ENCODE data around the gene KRTAP4-2.
"Not testable (repeated sequence)": the region's sequence is repeated elsewhere in the genome, so short reads cannot be mapped to it uniquely, and the experiment has no call there.

The KRTAP4-2 gene

DNA sequence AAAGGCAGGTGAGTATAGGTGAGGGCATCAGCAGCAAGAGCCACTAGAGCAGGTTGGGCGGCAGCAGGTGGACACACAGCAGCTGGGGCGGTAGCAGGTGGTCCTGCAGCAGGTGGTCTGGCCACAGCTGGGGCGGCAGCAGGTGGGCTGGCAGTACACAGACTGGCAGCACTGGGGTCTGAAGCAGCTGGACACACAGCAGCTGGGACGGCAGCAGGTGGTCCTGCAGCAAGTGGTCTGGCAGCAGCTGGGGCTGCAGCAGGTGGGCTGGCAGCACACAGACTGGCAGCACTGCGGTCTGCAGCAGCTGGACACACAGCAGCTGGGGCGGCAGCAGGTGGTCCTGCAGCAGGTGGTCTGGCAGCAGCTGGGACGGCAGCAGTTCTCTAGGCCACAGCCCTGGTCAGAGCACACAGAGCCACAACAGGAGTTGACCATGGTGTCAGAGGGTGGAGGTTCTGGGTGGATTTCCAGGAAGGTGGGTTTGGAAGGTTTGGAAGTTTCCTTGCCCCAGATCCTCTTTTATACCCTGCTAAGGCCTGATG lies at the start of gene KRTAP4-2:
Gene KRTAP4-2, minus strand, starts transcription at position 495 of the 545 bp plus-strand sequence. Its CDS starts 57 bp downstream, at position 438.
- no peaks in the 10 kb centered on the region for H3K27me3 ChIP-seq (ENCODE audit: control insufficient read depth, insufficient read depth, low read length)
- no peak within 1 kb of the TSS for H3K4me3 ChIP-seq (ENCODE audit: low read length)

DNA sequence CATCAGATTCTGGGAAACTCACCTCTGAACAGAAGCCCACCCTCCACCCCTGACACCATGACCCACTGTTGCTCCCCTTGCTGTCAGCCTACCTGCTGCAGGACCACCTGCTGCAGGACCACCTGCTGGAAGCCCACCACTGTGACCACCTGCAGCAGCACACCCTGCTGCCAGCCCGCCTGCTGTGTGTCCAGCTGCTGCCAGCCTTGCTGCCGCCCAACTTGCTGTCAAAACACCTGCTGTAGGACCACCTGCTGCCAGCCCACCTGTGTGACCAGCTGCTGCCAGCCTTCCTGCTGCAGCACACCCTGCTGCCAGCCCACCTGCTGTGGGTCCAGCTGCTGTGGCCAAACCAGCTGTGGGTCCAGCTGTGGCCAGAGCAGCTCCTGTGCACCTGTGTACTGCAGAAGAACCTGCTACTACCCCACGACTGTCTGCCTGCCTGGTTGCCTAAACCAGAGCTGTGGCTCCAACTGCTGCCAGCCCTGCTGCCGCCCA lies 48.6 kb upstream of the KRTAP4-2 start, which contains the start of gene KRTAP9-2:
Gene KRTAP9-2, plus strand, starts transcription at position 51 of the 498 bp plus-strand sequence. Its CDS starts 7 bp downstream, at position 58.
- not testable (repeated sequence) for H3K4me3 ChIP-seq (ENCODE audit: low read length); H3K27me3 ChIP-seq (ENCODE audit: control insufficient read depth, insufficient read depth, low read length); H3K36me3 ChIP-seq (ENCODE audit: control insufficient read depth, insufficient read depth, low read length); H3K4me1 ChIP-seq (ENCODE audit: control insufficient read depth, insufficient read depth, low read length); H3K27ac ChIP-seq (ENCODE audit: low read depth, low read length); H3K9ac ChIP-seq (ENCODE audit: low read length)

More for the DNA sequence above, at the start of gene KRTAP4-2:
- no peaks in the 10 kb centered on the region for H3K36me3 ChIP-seq (ENCODE audit: control insufficient read depth, insufficient read depth, low read length)
- no peaks in the 10 kb centered on the region for H3K4me1 ChIP-seq (ENCODE audit: control insufficient read depth, insufficient read depth, low read length)
- H3K9ac ChIP-seq (ENCODE audit: low read length), result no peak within 1 kb of the TSS
- no peak within 1 kb of the TSS for H3K27ac ChIP-seq (ENCODE audit: low read depth, low read length)

DNA sequence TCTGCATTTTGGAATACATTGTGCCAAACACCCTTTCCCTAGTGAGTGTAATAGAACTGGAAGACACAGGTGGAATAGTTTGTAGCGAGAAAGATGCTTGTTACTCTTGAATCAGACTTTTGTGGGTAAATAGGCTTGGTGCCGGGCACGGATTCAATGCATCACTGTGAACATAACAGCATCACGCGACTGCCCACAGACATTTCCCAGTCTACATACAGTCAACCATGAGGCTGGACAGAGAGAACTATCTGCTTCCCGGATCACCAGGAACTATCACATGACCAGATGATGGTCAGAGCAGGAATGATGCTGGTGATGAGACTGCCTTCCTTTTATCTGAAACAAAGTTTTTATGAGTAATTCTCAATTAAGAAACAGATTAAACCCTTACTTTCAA lies 48.0 kb upstream of the KRTAP4-2 start:
- H3K4me1 ChIP-seq (ENCODE audit: control insufficient read depth, insufficient read depth, low read length), result no peaks in the 10 kb centered on the region
- H3K9ac ChIP-seq (ENCODE audit: low read length), result no peak overlapping the region
- no peak overlapping the region for H3K27ac ChIP-seq (ENCODE audit: low read depth, low read length)
- H3K4me3 ChIP-seq (ENCODE audit: low read length), result no peak overlapping the region
- H3K36me3 ChIP-seq (ENCODE audit: control insufficient read depth, insufficient read depth, low read length), result no peaks in the 10 kb centered on the region
- H3K27me3 ChIP-seq (ENCODE audit: control insufficient read depth, insufficient read depth, low read length), result peaks cover 2% of the 10 kb centered on the region

DNA sequence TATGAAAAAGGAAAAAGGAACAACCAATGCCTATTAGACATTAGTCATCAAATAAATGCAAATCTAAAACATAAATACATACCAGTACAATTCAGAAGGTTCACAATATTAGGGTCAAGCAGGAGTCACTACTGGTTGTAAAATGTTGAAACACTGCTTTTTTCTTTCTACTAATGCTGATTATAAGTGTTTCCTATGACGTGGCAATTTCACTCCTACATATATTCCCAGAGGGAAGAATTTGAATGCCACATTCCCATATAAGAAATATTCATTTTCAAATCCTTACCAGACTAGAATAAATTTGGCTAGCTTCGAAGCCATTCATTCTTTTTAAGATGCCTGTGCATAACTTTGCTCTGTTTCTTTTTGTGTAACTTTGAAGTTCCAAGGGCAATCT lies 45.8 kb upstream of the KRTAP4-2 start:
- H3K27ac ChIP-seq (ENCODE audit: low read depth, low read length), result no peak overlapping the region
- H3K36me3 ChIP-seq (ENCODE audit: control insufficient read depth, insufficient read depth, low read length), result no peaks in the 10 kb centered on the region
- no peak overlapping the region for H3K4me3 ChIP-seq (ENCODE audit: low read length)
- peaks cover 2% of the 10 kb centered on the region for H3K27me3 ChIP-seq (ENCODE audit: control insufficient read depth, insufficient read depth, low read length)
- H3K9ac ChIP-seq (ENCODE audit: low read length), result no peak overlapping the region
- H3K4me1 ChIP-seq (ENCODE audit: control insufficient read depth, insufficient read depth, low read length), result no peaks in the 10 kb centered on the region

DNA sequence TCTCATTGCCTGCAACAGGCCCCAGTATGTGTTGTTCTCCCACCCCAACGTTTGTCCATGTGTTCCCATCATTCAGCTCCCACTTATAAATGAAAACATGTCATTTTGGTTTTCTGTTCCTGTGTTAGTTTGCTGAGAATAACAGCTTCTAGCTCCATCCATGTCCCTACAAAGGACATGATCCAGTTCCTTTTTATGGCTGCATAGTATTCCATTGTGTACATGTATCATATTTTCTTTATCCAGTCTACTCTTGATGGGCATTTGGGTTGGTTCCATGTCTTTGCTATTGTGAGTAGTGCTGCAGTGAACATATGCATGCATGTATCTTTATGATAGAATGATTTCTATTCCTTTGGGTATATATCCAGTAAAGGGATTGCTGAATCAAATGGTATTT lies 37.7 kb upstream of the KRTAP4-2 start:
- no peaks in the 10 kb centered on the region for H3K36me3 ChIP-seq (ENCODE audit: control insufficient read depth, insufficient read depth, low read length)
- no peaks in the 10 kb centered on the region for H3K4me1 ChIP-seq (ENCODE audit: control insufficient read depth, insufficient read depth, low read length)
- H3K4me3 ChIP-seq (ENCODE audit: low read length), result no peak overlapping the region
- H3K27me3 ChIP-seq (ENCODE audit: control insufficient read depth, insufficient read depth, low read length), result no peaks in the 10 kb centered on the region
- H3K9ac ChIP-seq (ENCODE audit: low read length), result no peak overlapping the region
- no peak overlapping the region for H3K27ac ChIP-seq (ENCODE audit: low read depth, low read length)

DNA sequence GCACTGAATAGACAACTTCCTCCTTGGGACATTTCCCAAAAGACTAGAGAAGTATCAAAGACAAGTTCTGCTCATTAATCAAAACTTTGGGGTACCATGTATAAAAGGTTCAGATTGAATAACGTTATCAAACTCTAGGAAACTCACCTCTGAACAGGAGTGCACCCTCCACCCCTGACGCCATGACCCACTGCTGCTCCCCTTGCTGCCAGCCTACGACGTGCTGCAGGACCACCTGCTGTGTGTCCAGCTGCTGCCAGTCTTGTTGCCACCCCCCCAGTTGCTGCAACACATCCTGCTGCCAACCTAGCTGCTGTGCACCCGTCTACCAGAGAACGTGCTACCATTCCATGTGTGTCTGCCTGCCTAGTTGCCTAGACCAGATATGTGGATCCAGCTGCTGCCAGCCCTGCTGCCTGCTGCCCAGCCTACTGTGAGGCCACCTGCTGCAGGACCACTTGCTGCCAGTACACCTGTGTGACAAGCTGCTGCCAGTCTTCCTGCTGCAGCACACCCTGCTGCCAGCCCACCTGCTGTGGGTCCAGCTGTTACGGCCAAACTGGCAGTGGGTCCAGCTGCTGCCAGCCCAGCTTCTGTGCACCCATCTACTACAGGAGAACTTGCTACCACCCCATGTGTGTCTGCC lies 34.6 kb upstream of the KRTAP4-2 start:
- H3K27ac ChIP-seq (ENCODE audit: low read depth, low read length), result no peak overlapping the region
- no peak overlapping the region for H3K9ac ChIP-seq (ENCODE audit: low read length)
- H3K4me3 ChIP-seq (ENCODE audit: low read length), result no peak overlapping the region
- H3K4me1 ChIP-seq (ENCODE audit: control insufficient read depth, insufficient read depth, low read length), result no peaks in the 10 kb centered on the region
- no peaks in the 10 kb centered on the region for H3K27me3 ChIP-seq (ENCODE audit: control insufficient read depth, insufficient read depth, low read length)
- no peaks in the 10 kb centered on the region for H3K36me3 ChIP-seq (ENCODE audit: control insufficient read depth, insufficient read depth, low read length)

DNA sequence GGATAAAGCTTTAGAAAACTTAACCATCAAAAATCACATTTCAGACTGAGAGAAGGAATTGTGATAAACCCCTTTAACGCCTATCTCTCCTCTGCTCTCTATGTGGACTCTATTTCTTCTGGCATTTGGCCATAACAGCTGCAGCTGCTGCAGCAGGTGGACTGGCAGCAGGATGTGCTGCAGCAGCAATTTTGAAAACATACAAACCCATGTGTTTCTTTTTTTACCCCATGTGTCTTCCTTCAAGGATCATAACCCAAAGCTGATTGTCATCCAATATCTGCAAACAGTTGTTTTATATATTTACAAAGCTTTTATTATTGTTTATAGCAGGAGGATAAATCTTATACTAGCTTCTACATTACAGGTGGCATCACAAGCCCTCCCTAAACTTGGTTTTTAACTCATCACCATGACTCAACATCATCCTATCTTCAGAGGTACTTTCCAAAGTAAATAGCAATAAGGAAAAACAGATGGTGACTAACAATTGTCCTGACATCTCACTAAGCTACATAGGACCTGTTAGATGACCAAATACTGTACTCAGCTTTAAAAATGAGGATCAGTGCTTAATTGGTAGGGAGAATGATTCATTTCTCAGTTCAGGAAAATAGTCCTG lies 33.9 kb upstream of the KRTAP4-2 start:
- no peaks in the 10 kb centered on the region for H3K27me3 ChIP-seq (ENCODE audit: control insufficient read depth, insufficient read depth, low read length)
- H3K4me3 ChIP-seq (ENCODE audit: low read length), result no peak overlapping the region
- no peaks in the 10 kb centered on the region for H3K36me3 ChIP-seq (ENCODE audit: control insufficient read depth, insufficient read depth, low read length)
- no peak overlapping the region for H3K27ac ChIP-seq (ENCODE audit: low read depth, low read length)
- no peaks in the 10 kb centered on the region for H3K4me1 ChIP-seq (ENCODE audit: control insufficient read depth, insufficient read depth, low read length)
- no peak overlapping the region for H3K9ac ChIP-seq (ENCODE audit: low read length)

DNA sequence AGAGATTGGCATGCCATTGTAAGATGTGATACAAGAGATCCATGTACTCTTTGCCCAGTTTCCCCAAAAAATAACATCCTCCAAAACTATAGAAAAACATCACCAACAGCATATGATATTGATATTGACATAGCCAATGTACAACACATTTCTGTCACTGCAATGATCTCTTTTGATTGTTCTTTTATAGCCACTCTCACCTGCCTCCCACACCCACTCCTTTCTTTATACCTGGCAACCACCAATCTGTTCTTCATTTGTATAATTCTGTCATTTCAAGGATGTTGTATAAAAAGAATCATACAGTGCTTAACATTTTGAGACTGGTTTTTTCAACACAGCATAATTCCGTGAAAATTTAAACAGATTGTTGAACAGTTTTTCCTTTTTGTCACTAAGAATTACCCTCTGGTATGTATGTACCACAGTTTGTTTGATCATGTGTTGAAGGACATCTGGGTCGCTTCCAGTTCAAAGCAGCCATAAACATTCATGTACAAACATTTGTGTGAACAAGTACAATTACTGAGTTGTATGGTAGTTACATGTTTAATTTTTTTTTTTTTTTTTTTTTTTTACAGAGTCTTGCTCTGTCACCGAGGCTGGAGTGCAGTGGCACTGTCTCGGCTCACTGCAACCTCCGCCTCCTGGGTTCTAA lies 21.5 kb upstream of the KRTAP4-2 start:
- Histone ChIP-seq H3K4me1 (ENCODE audit: control insufficient read depth, insufficient read depth, low read length) (no peaks in the 10 kb centered on the region), H3K27ac (ENCODE audit: low read depth, low read length) (no peak overlapping the region), H3K9ac (ENCODE audit: low read length) (no peak overlapping the region)

DNA sequence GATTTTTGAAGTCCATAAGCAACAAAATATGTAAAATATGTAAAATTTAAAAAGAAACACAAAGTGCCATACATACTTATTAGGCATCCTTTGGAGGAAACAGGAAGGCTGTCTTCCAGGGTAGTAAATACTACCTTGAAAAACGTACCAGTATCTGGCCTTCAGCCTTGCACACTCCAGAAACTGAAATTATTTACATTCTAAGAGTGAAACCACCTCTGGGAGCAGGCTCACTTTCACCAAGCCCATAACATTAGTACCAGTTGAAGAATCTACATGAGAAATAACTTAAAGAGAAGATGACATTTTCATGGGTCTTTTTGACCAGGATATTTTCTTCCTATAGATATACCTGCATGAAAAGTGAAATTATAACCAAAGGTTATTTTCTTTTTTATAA lies 18.0 kb upstream of the KRTAP4-2 start:
- Histone ChIP-seq H3K27me3 (ENCODE audit: control insufficient read depth, insufficient read depth, low read length) (no peaks in the 10 kb centered on the region), H3K9ac (ENCODE audit: low read length) (no peak overlapping the region), H3K36me3 (ENCODE audit: control insufficient read depth, insufficient read depth, low read length) (no peaks in the 10 kb centered on the region)

More for the DNA sequence above, 21.5 kb upstream of the KRTAP4-2 start:
- H3K27me3 ChIP-seq (ENCODE audit: control insufficient read depth, insufficient read depth, low read length), result no peaks in the 10 kb centered on the region
- H3K36me3 ChIP-seq (ENCODE audit: control insufficient read depth, insufficient read depth, low read length), result no peaks in the 10 kb centered on the region
- H3K4me3 ChIP-seq (ENCODE audit: low read length), result no peak overlapping the region

DNA sequence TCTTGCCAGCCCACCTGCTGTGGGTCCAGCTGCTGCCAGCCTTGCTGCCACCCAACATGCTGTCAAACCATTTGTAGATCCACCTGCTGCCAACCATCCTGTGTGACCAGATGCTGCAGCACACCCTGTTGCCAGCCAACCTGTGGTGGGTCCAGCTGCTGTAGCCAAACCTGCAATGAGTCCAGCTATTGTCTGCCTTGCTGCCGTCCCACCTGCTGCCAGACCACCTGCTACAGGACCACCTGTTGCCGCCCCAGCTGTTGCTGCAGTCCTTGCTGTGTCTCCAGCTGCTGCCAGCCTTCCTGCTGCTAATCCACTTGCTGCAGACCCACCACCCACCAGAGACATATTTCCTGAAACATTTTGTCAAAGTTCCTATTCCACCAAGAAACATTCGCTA lies 12.3 kb upstream of the KRTAP4-2 start:
- Histone ChIP-seq H3K27ac (ENCODE audit: low read depth, low read length) (no peak overlapping the region), H3K4me3 (ENCODE audit: low read length) (no peak overlapping the region), H3K27me3 (ENCODE audit: control insufficient read depth, insufficient read depth, low read length) (no peaks in the 10 kb centered on the region), H3K9ac (ENCODE audit: low read length) (no peak overlapping the region), H3K36me3 (ENCODE audit: control insufficient read depth, insufficient read depth, low read length) (no peaks in the 10 kb centered on the region), H3K4me1 (ENCODE audit: control insufficient read depth, insufficient read depth, low read length) (no peaks in the 10 kb centered on the region)

More for the DNA sequence above, 18.0 kb upstream of the KRTAP4-2 start:
- Histone ChIP-seq H3K27ac (ENCODE audit: low read depth, low read length) (no peak overlapping the region), H3K4me3 (ENCODE audit: low read length) (no peak overlapping the region), H3K4me1 (ENCODE audit: control insufficient read depth, insufficient read depth, low read length) (no peaks in the 10 kb centered on the region)

DNA sequence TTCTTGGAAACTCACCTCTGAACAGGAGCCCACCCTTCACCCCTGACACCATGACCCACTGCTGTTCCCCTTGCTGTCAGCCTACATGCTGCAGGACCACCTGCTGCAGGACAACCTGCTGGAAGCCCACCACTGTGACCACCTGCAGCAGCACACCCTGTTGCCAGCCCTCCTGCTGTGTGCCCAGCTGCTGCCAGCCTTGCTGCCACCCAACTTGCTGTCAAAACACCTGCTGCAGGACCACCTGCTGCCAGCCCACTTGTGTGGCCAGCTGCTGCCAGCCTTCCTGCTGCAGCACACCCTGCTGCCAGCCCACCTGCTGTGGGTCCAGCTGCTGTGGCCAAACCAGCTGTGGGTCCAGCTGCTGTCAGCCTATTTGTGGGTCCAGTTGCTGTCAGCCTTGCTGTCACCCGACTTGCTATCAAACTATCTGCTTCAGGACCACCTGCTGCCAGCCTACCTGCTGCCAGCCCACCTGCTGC lies 11.9 kb upstream of the KRTAP4-2 start, which contains the start of gene KRTAP9-1:
Gene KRTAP9-1, plus strand, starts transcription at position 51 of the 482 bp plus-strand sequence. Its CDS starts 0 bp downstream, at position 51.
- not testable (repeated sequence) for H3K4me3 ChIP-seq (ENCODE audit: low read length); H3K9ac ChIP-seq (ENCODE audit: low read length); H3K27ac ChIP-seq (ENCODE audit: low read depth, low read length); H3K4me1 ChIP-seq (ENCODE audit: control insufficient read depth, insufficient read depth, low read length); H3K27me3 ChIP-seq (ENCODE audit: control insufficient read depth, insufficient read depth, low read length); H3K36me3 ChIP-seq (ENCODE audit: control insufficient read depth, insufficient read depth, low read length)

DNA sequence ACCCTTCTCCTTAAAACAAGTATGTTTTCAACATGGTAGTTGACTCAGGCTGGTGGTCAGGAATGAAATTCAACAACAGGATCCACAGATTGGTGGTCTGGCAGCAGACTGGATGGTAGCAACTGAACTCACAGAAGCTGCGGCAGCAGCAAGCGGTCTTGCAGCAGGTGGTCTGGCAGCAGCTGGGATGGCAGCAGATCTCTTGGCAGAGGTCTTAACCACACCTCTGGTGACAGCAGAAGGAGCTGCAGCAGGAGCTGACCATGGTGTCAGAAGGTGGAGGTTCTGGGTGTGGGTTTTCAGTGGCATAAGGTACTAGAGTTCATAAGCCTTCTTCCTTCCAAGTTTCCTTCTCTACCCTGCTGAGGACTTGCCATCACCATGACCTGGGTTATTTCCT lies 8.9 kb upstream of the KRTAP4-2 start:
- no peak overlapping the region for H3K9ac ChIP-seq (ENCODE audit: low read length)
- H3K4me1 ChIP-seq (ENCODE audit: control insufficient read depth, insufficient read depth, low read length), result no peaks in the 10 kb centered on the region
- H3K36me3 ChIP-seq (ENCODE audit: control insufficient read depth, insufficient read depth, low read length), result no peaks in the 10 kb centered on the region
- no peak overlapping the region for H3K27ac ChIP-seq (ENCODE audit: low read depth, low read length)
- no peak overlapping the region for H3K4me3 ChIP-seq (ENCODE audit: low read length)
- no peaks in the 10 kb centered on the region for H3K27me3 ChIP-seq (ENCODE audit: control insufficient read depth, insufficient read depth, low read length)
